Measurements from ENCODE around the gene GRK5. TPM values are rescaled to one million over a fixed set of nuclear protein-coding genes. Genes with fewer than 3 reads are reported as not detected.

Gene GRK5
- total and polyA plus RNA-seq, 9 of the 15 experiments (the other 6 are each of a cell fraction or from before 2014, with no cell fraction given), result 0.46 to 0.83 (median 0.67) TPM; not detected in 2

DNA sequence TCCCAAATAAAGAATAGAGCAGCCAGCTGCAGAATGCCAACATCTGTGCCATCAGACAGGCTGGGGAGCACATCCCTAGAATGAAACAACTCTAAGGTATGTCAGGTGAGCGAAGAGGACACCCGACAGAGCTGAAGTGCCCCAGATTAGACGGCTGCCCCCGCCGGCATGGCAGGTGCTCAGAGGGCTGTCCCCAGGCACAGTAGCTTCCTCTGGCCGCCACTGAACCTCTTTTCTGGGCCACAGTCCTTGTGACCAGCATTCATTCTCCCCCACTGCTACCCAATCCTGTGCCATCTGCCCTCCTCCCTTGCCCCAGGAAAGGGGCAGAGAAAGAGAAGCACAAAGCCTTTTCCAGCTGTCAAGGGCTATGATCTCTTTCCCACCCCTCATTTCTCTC, 293.4 kb downstream of the GRK5 start:
- ATAC-seq (no peak), DNase-seq (ENCODE audit: extremely low read depth in 1 of 4, low spot score in 3 of 4) (no peak), FAIRE-seq (no peak)
- Histone ChIP-seq H3K4me3 (no peak overlapping the region), H3K4me2 (ENCODE audit: insufficient read depth, low read length) (no peak overlapping the region), H3K79me2 (ENCODE audit: control insufficient read depth, insufficient read depth, low read length) (no peaks in the 10 kb centered on the region), H3K9ac (ENCODE audit: insufficient read depth in 1 of 2, low read depth in 2 of 2, low read length in 2 of 2) (no peak overlapping the region), H3K9me1 (ENCODE audit: control insufficient read depth, insufficient read depth, low read length) (no peaks in the 10 kb centered on the region), H3K9me3 (replicated peaks; ENCODE audit: control insufficient read depth, insufficient read depth, low read depth, low read length) (no peaks in the 10 kb centered on the region), H3K4me1 (replicated peaks in 1 of 2; ENCODE audit: control insufficient read depth in 2 of 2, insufficient read depth in 2 of 2, low read length in 2 of 2) (no peaks in the 10 kb centered on the region; a peak in 1 of 5 replicates), H3K27ac (ENCODE audit: extremely low read depth, low read depth, low read length) (no peak overlapping the region), H3K27me3 (ENCODE audit: control insufficient read depth in 2 of 2, insufficient read depth in 2 of 2, low read length in 2 of 2) (no peaks in the 10 kb centered on the region), H2AFZ (ENCODE audit: low read depth, low read length) (no peak overlapping the region), H4K20me1 (replicated peaks; ENCODE audit: control insufficient read depth, insufficient read depth, low read length) (no peaks in the 10 kb centered on the region), H3K36me3 (ENCODE audit: control insufficient read depth, insufficient read depth, low read length) (peaks cover 42% of the 10 kb centered on the region; the same call in 2 of the 3 replicates)
- intact Hi-C loops (cut with micrococcal nuclease), result no loop called here
- ChIA-PET CTCF (ENCODE audit: low intra/inter-chr PET ratio) (no interaction called here), POLR2A (no interaction called here)
- TF ChIP-seq MIER1 (IDR thresholded peaks at IDR 0.05; ENCODE audit: low read depth) (no peak), CTBP1 (IDR thresholded peaks at IDR 0.05; ENCODE audit: borderline replicate concordance) (no peak), RNF2 (IDR thresholded peaks at IDR 0.05) (no peak)
- WGBS (ENCODE audit: insufficient coverage, low coverage, missing lambda C conversion rate), result 95% methylated on average over 2 of the region's 6 CpGs
- no TSS peak for BruUV-seq (replicated peaks)
- in situ Hi-C loops (cut with MboI), result no loop called here

DNA sequence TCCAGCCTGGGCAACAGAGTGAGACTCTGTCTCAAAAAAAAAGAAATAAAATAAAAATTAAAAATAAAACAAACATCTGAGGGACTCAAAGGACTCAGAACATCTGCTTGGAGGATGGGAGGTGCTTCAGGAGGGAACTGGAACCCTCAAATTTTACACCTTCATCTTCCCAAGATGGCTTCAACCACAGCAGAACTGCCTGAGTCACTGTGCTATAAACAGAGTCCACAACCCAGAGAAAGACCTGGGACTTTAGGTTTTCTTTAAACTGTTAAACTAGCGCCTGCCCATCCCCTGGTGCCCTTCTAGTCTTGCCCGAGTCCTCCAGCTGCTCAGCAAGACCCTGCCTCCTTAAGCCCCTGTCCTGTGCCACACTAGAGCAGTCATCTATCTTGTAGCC, 294.3 kb downstream of the GRK5 start:
- CTCF ChIA-PET (ENCODE audit: low intra/inter-chr PET ratio), result no interaction called here
- Histone ChIP-seq H3K79me2 (ENCODE audit: control insufficient read depth, insufficient read depth, low read length) (no peaks in the 10 kb centered on the region), H3K9ac (ENCODE audit: insufficient read depth in 1 of 2, low read depth in 2 of 2, low read length in 2 of 2) (no peak overlapping the region), H3K27ac (ENCODE audit: extremely low read depth, low read depth, low read length) (no peak overlapping the region), H3K9me3 (replicated peaks; ENCODE audit: control insufficient read depth, insufficient read depth, low read depth, low read length) (no peaks in the 10 kb centered on the region), H3K9me1 (ENCODE audit: control insufficient read depth, insufficient read depth, low read length) (no peaks in the 10 kb centered on the region), H4K20me1 (replicated peaks; ENCODE audit: control insufficient read depth, insufficient read depth, low read length) (no peaks in the 10 kb centered on the region), H2AFZ (ENCODE audit: low read depth, low read length) (no peak overlapping the region), H3K4me1 (replicated peaks in 1 of 2; ENCODE audit: control insufficient read depth in 2 of 2, insufficient read depth in 2 of 2, low read length in 2 of 2) (no peaks in the 10 kb centered on the region; a peak in 1 of 5 replicates), H3K36me3 (ENCODE audit: control insufficient read depth, insufficient read depth, low read length) (peaks cover 42% of the 10 kb centered on the region; the same call in 2 of the 3 replicates), H3K4me2 (ENCODE audit: insufficient read depth, low read length) (no peak overlapping the region), H3K27me3 (ENCODE audit: control insufficient read depth in 2 of 2, insufficient read depth in 2 of 2, low read length in 2 of 2) (no peaks in the 10 kb centered on the region), H3K4me3 (no peak overlapping the region)
- POLR2A ChIA-PET, result no interaction called here
- BruUV-seq (replicated peaks), result no TSS peak
- in situ Hi-C loops (cut with MboI), result no loop called here
- intact Hi-C loops (cut with micrococcal nuclease), result no loop called here
- FAIRE-seq (no peak), ATAC-seq (no peak), DNase-seq (ENCODE audit: extremely low read depth in 1 of 4, low spot score in 3 of 4) (no peak)
- WGBS (ENCODE audit: insufficient coverage, low coverage, missing lambda C conversion rate), result 81% methylated on average over 2 of the region's 2 CpGs
- no peak for TF ChIP-seq ZNF174 (CRISPR knock-in tag; IDR thresholded peaks at IDR 0.05)
- no peak for TF ChIP-seq IRF9 (tag; IDR thresholded peaks at IDR 0.05)
- no peak for TF ChIP-seq SIX5 (IDR thresholded peaks at IDR 0.05; ENCODE audit: borderline replicate concordance in 1 of 2, insufficient read depth in 1 of 2, low read depth in 1 of 2, low read length in 2 of 2)
- no peak for TF ChIP-seq HNRNPUL1 (IDR thresholded peaks at IDR 0.05; ENCODE audit: low read length)
- no peak for TF ChIP-seq ZNF717 (CRISPR knock-in tag; IDR thresholded peaks at IDR 0.05)
- no peak for TF ChIP-seq TSC22D4 (tag; IDR thresholded peaks at IDR 0.05)
- TF ChIP-seq SIN3A (IDR thresholded peaks at IDR 0.05; ENCODE audit: borderline replicate concordance in 2 of 2, control insufficient read depth in 1 of 2, low read depth in 2 of 2, low read length in 2 of 2), result no peak
- no peak for TF ChIP-seq NCOR1 (IDR thresholded peaks at IDR 0.05)
- no peak for TF ChIP-seq ATF2 (CRISPR knock-in tag; IDR thresholded peaks at IDR 0.05)
- TF ChIP-seq CBX2 (IDR thresholded peaks at IDR 0.05; ENCODE audit: insufficient read depth, low read length, poor library complexity, severe bottlenecking), result no peak

Data from K562 (cell line).